Activated naive CD4-positive, alpha-beta T cell treated with anti-CD3 and anti-CD28 coated beads for 36 hours (primary cell): ENCODE measurements around the gene PHKB. TPM values are rescaled to one million over a fixed set of nuclear protein-coding genes. Genes with fewer than 3 reads are reported as not detected.
"Not testable (repeated sequence)": the region's sequence is repeated elsewhere in the genome, so short reads cannot be mapped to it uniquely, and the experiment has no call there.

Source experiments
- CTCF ChIA-PET: fragments of 350-600 bp; sonication (Branson Sonifier 250); formaldehyde crosslinking; loops from one replicate; lab custom pipeline; 2021; ENCODE audit warnings: antibody characterized with exemption; lab: Charles Lee
- DNase-seq: peaks from one replicate; pipeline ENCODE4 v3.0.0-alpha.2; 2020
- H3K27ac Mint-ChIP-seq: one replicate; pipeline ENCODE4 v1.8.0; 2021; ENCODE audit warnings: mild to moderate bottlenecking, mixed read lengths
- H3K27me3 Mint-ChIP-seq: one replicate; pipeline ENCODE4 v1.8.0; 2021; ENCODE audit warnings: low read depth, mixed read lengths
- H3K36me3 Mint-ChIP-seq: one replicate; pipeline ENCODE4 v1.8.0; 2021; ENCODE audit warnings: low read depth, mixed read lengths
- H3K4me1 Mint-ChIP-seq: one replicate; pipeline ENCODE4 v1.8.0; 2021; ENCODE audit warnings: low read depth, mixed read lengths
- H3K4me3 Mint-ChIP-seq: one replicate; pipeline ENCODE4 v1.8.0; 2021; ENCODE audit warnings: mild to moderate bottlenecking, moderate library complexity, mixed read lengths
- H3K9me3 Mint-ChIP-seq: one replicate; pipeline ENCODE4 v1.8.0; 2021; ENCODE audit warnings: mixed read lengths
- intact Hi-C: fragments of 100-400 bp; cut with micrococcal nuclease; formaldehyde crosslinking; loops from one replicate; pipeline ENCODE4 v1.15.1; 2023
- total RNA-seq, 2 experiments: library from RNA; stranded (reverse); gene quantifications; one replicate each; pipeline ENCODE4 v1.2.3, GENCODE V29; 2021

The PHKB gene
- total RNA-seq, 2 experiments from 2014 or later: 22.5 to 25.3 TPM

- H3K27ac Mint-ChIP-seq, H3K4me1 Mint-ChIP-seq, CTCF ChIA-PET, H3K9me3 Mint-ChIP-seq, H3K27me3 Mint-ChIP-seq, intact Hi-C loops, DNase-seq, H3K4me3 Mint-ChIP-seq: not testable (repeated sequence)
- peaks cover 48% of the 10 kb centered on the region for H3K36me3 Mint-ChIP-seq
These were observed 220.4 kb downstream of the PHKB start for GRCh38 chr16:47681571-47681970.

GRCh38 chr16:47687694-47688093, 226.6 kb downstream of the PHKB start:
- Mint-ChIP-seq H3K36me3 (peaks cover 36% of the 10 kb centered on the region), H3K27ac (no peak overlapping the region), H3K9me3 (no peaks in the 10 kb centered on the region), H3K4me3 (no peak overlapping the region), H3K27me3 (no peaks in the 10 kb centered on the region), H3K4me1 (no peaks in the 10 kb centered on the region)
- no peak for DNase-seq
- intact Hi-C loops: no loop called here
- CTCF ChIA-PET: no interaction called here

- no peak overlapping the region for H3K4me3 Mint-ChIP-seq
- no peaks in the 10 kb centered on the region for H3K27me3 Mint-ChIP-seq
- CTCF ChIA-PET: no interaction called here
- H3K27ac Mint-ChIP-seq: no peak overlapping the region
- H3K4me1 Mint-ChIP-seq: no peaks in the 10 kb centered on the region
- H3K9me3 Mint-ChIP-seq: peaks cover 3% of the 10 kb centered on the region
- H3K36me3 Mint-ChIP-seq: peaks cover 69% of the 10 kb centered on the region
- DNase-seq: no peak
- intact Hi-C loops: no loop called here
These were observed 232.1 kb downstream of the PHKB start for GRCh38 chr16:47693226-47693625.

- H3K9me3 Mint-ChIP-seq: peaks cover 3% of the 10 kb centered on the region
- intact Hi-C loops: no loop called here
- H3K4me1 Mint-ChIP-seq: no peaks in the 10 kb centered on the region
- no peak overlapping the region for H3K4me3 Mint-ChIP-seq
- no peak overlapping the region for H3K27ac Mint-ChIP-seq
- H3K27me3 Mint-ChIP-seq: no peaks in the 10 kb centered on the region
- CTCF ChIA-PET: no interaction called here
- H3K36me3 Mint-ChIP-seq: peaks cover 74% of the 10 kb centered on the region
- DNase-seq: no peak
These were observed 233.4 kb downstream of the PHKB start for GRCh38 chr16:47694543-47694942.

GRCh38 chr16:47695756-47696155, 234.6 kb downstream of the PHKB start:
- CTCF ChIA-PET: no interaction called here
- Mint-ChIP-seq H3K27ac (no peak overlapping the region), H3K4me1 (no peaks in the 10 kb centered on the region), H3K4me3 (no peak overlapping the region), H3K36me3 (peaks cover 70% of the 10 kb centered on the region), H3K9me3 (peaks cover 4% of the 10 kb centered on the region), H3K27me3 (no peaks in the 10 kb centered on the region)
- intact Hi-C loops: no loop called here
- no peak for DNase-seq

GRCh38 chr16:47697826-47698225, 236.7 kb downstream of the PHKB start:
- CTCF ChIA-PET: no interaction called here
- no peak for DNase-seq
- Mint-ChIP-seq H3K4me3 (no peak overlapping the region), H3K4me1 (no peaks in the 10 kb centered on the region), H3K27ac (no peak overlapping the region), H3K9me3 (peaks cover 13% of the 10 kb centered on the region), H3K36me3 (peaks cover 66% of the 10 kb centered on the region), H3K27me3 (no peaks in the 10 kb centered on the region)
- intact Hi-C loops: no loop called here

- Mint-ChIP-seq H3K27ac (no peak overlapping the region), H3K36me3 (peaks cover 56% of the 10 kb centered on the region), H3K27me3 (no peaks in the 10 kb centered on the region), H3K4me3 (no peak overlapping the region), H3K4me1 (no peaks in the 10 kb centered on the region), H3K9me3 (peaks cover 13% of the 10 kb centered on the region)
- no peak for DNase-seq
- CTCF ChIA-PET: interaction anchor here (0.5 kb wide), 1 partner anchor 301 kb away, joined by 3 read pairs; no protein-coding TSS in a partner anchor
- intact Hi-C loops: no loop called here
These were observed 238.0 kb downstream of the PHKB start for GRCh38 chr16:47699106-47699505.

GRCh38 chr16:47700857-47701587, 239.9 kb downstream of the PHKB start:
- Mint-ChIP-seq H3K4me3 (no peak overlapping the region), H3K4me1 (no peaks in the 10 kb centered on the region), H3K9me3 (peaks cover 19% of the 10 kb centered on the region), H3K27me3 (no peaks in the 10 kb centered on the region), H3K27ac (no peak overlapping the region), H3K36me3 (peaks cover 43% of the 10 kb centered on the region)
- no peak for DNase-seq
- CTCF ChIA-PET: no interaction called here
- intact Hi-C loops: no loop called here

GRCh38 chr16:47705266-47705665, 244.1 kb downstream of the PHKB start:
- CTCF ChIA-PET: no interaction called here
- no peak overlapping the region for H3K27ac Mint-ChIP-seq
- no peaks in the 10 kb centered on the region for H3K4me1 Mint-ChIP-seq
- H3K4me3 Mint-ChIP-seq: no peak overlapping the region
- peaks cover 10% of the 10 kb centered on the region for H3K36me3 Mint-ChIP-seq
- DNase-seq: no peak
- intact Hi-C loops: no loop called here
- no peaks in the 10 kb centered on the region for H3K27me3 Mint-ChIP-seq
- peaks cover 16% of the 10 kb centered on the region for H3K9me3 Mint-ChIP-seq

GRCh38 chr16:47711809-47712208, 250.7 kb downstream of the PHKB start:
- H3K27me3 Mint-ChIP-seq: no peaks in the 10 kb centered on the region
- CTCF ChIA-PET: no interaction called here
- intact Hi-C loops: no loop called here
- peaks cover 2% of the 10 kb centered on the region for H3K9me3 Mint-ChIP-seq
- no peak overlapping the region for H3K27ac Mint-ChIP-seq
- no peak overlapping the region for H3K4me3 Mint-ChIP-seq
- H3K4me1 Mint-ChIP-seq: no peaks in the 10 kb centered on the region
- no peak for DNase-seq
- no peaks in the 10 kb centered on the region for H3K36me3 Mint-ChIP-seq

GRCh38 chr16:47712276-47713224, 251.4 kb downstream of the PHKB start:
- H3K36me3 Mint-ChIP-seq: no peaks in the 10 kb centered on the region
- no peaks in the 10 kb centered on the region for H3K4me1 Mint-ChIP-seq
- no peak overlapping the region for H3K4me3 Mint-ChIP-seq
- DNase-seq: no peak
- H3K9me3 Mint-ChIP-seq: peaks cover 2% of the 10 kb centered on the region
- no peaks in the 10 kb centered on the region for H3K27me3 Mint-ChIP-seq
- H3K27ac Mint-ChIP-seq: no peak overlapping the region
- CTCF ChIA-PET: no interaction called here
- intact Hi-C loops: no loop called here

GRCh38 chr16:47713225-47713595, 252.1 kb downstream of the PHKB start:
- intact Hi-C loops: no loop called here
- Mint-ChIP-seq H3K36me3 (no peaks in the 10 kb centered on the region), H3K27me3 (no peaks in the 10 kb centered on the region), H3K9me3 (peaks cover 2% of the 10 kb centered on the region), H3K4me3 (no peak overlapping the region), H3K4me1 (no peaks in the 10 kb centered on the region), H3K27ac (no peak overlapping the region)
- no peak for DNase-seq
- CTCF ChIA-PET: no interaction called here
